ENCODE data around the gene TSPAN15. TPM values are rescaled to one million over a fixed set of nuclear protein-coding genes. Genes with fewer than 3 reads are reported as not detected.

TSPAN15 gene
- total RNA-seq, 1 donor from 2014 or later = 49.8 TPM

- peaks cover 24% of the 10 kb centered on the region for H3K4me1 Mint-ChIP-seq (ENCODE audit: low read depth, unreplicated experiment)
- no peak overlapping the region for H3K4me3 Mint-ChIP-seq (ENCODE audit: unreplicated experiment)
- no peak overlapping the region for H3K27ac Mint-ChIP-seq (ENCODE audit: unreplicated experiment)
- H3K27me3 Mint-ChIP-seq (ENCODE audit: unreplicated experiment) = no peaks in the 10 kb centered on the region
- no peak for TF ChIP-seq CTCF (IDR thresholded peaks at IDR 0.05; ENCODE audit: partially characterized antibody, unreplicated experiment)
- DNase-seq = no peak
- H3K36me3 Mint-ChIP-seq (ENCODE audit: unreplicated experiment) = peaks cover 5% of the 10 kb centered on the region
- peaks cover 12% of the 10 kb centered on the region for H3K9me3 Mint-ChIP-seq (ENCODE audit: unreplicated experiment)
Observed at GRCh38 chr10:69502589-69502988, 51.3 kb downstream of the TSPAN15 start.

DNA sequence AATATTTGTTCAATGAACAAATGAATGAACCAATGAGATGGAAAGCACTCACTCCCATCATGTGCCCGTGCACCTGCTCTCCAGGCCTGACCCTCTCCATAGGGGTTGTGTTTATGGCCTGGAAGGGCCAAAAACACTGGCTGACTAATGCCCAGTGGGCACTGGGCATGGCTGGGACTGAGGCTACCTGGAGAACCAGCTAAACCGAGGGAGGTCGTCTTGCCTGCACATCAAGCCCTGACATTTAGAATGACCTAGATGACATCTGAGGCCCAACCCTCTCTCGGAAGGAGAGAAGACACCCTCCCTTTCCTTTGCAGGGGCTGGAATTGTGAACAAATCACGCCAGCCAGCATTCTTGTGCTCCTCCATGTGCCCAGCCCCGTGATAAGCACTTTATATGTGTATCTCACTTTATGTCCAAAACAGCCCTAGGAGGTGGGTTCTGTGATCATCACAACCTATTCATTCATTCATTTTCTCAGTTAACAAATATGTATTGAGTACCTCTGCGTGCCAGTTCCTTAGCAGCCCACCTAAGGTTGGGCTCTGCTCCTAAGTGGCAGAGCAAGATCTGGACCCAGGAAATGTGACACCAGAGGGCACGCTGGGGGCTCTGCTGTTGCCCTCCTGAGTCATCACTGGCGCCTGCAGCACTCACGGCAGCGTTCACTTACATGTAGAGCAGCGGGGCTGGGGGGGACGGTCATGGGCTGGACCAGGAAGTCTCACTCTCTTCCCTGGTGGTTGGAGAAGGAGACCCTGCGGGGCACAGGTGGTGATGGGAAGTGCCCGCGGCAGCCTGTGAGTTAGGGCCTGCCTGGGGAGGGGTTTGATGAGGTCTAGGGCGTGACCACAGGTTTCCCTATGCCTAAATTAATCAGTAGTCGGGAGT, 52.0 kb downstream of the TSPAN15 start:
- no peak overlapping the region for H3K4me3 Mint-ChIP-seq (ENCODE audit: unreplicated experiment)
- peaks cover 5% of the 10 kb centered on the region for H3K36me3 Mint-ChIP-seq (ENCODE audit: unreplicated experiment)
- H3K27me3 Mint-ChIP-seq (ENCODE audit: unreplicated experiment) = no peaks in the 10 kb centered on the region
- no peak for TF ChIP-seq CTCF (IDR thresholded peaks at IDR 0.05; ENCODE audit: partially characterized antibody, unreplicated experiment)
- peaks cover 26% of the 10 kb centered on the region for H3K4me1 Mint-ChIP-seq (ENCODE audit: low read depth, unreplicated experiment)
- H3K27ac Mint-ChIP-seq (ENCODE audit: unreplicated experiment) = no peak overlapping the region
- no peak for DNase-seq
- H3K9me3 Mint-ChIP-seq (ENCODE audit: unreplicated experiment) = peaks cover 12% of the 10 kb centered on the region

DNA sequence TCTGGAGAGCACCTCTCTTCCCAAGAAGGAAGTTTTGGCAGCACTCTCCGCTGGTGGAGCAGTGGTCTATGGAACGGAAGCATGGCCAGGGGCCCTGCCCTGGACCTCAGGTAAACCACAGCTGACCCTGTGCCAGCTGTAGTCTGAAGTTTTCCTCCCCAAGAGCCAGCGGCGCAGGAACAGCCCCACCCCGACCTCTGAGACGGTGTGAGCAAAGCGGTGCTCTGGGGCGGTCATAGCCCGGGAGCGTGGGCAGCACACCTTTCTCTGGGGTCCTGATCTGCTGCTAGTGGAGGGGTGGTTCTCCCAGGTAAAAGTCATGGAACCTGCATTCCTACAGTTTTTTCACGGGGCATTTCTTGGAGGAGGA, 52.6 kb downstream of the TSPAN15 start:
- Mint-ChIP-seq H3K9me3 (ENCODE audit: unreplicated experiment) (peaks cover 12% of the 10 kb centered on the region), H3K4me3 (ENCODE audit: unreplicated experiment) (no peak overlapping the region), H3K27ac (ENCODE audit: unreplicated experiment) (no peak overlapping the region), H3K4me1 (ENCODE audit: low read depth, unreplicated experiment) (peaks cover 26% of the 10 kb centered on the region), H3K36me3 (ENCODE audit: unreplicated experiment) (peaks cover 5% of the 10 kb centered on the region), H3K27me3 (ENCODE audit: unreplicated experiment) (peaks cover 2% of the 10 kb centered on the region)
- no peak for DNase-seq
- TF ChIP-seq CTCF (IDR thresholded peaks at IDR 0.05; ENCODE audit: partially characterized antibody, unreplicated experiment) = no peak

DNA sequence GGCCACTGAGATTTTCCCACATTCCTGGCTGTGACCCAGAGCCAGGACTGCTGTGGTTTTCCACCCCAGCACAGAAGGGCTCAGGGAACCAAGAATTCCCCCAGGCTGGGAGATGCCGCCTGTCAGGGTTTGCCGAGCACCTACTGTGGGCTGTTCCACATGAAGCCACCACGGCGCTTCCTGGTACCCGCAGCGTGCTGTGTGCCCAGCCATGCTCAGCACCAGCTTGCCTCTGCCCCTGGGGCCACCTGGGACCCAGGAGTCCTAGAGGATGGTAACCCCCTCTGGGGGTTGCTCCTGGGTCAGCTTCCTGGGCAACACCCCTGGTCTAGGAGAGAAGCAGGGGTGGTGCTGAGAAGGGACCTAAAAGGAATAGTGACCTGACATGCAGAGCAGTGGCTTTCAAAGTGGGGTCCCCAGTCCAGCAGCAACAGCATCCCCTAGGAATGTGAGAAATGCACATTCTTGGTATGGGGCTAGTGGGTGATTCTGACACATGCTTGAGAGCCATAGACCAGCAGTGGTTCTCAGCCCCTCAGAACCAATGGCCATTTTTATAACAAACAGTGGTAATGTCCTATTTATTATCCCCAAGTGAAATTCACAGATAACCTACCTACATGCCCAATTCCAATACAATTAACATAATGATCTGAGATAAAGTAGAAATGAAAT, 53.4 kb downstream of the TSPAN15 start:
- Mint-ChIP-seq H3K4me1 (ENCODE audit: low read depth, unreplicated experiment) (peaks cover 22% of the 10 kb centered on the region), H3K4me3 (ENCODE audit: unreplicated experiment) (no peak overlapping the region), H3K36me3 (ENCODE audit: unreplicated experiment) (peaks cover 5% of the 10 kb centered on the region), H3K27me3 (ENCODE audit: unreplicated experiment) (peaks cover 2% of the 10 kb centered on the region), H3K9me3 (ENCODE audit: unreplicated experiment) (peaks cover 10% of the 10 kb centered on the region), H3K27ac (ENCODE audit: unreplicated experiment) (no peak overlapping the region)
- DNase-seq = no peak
- TF ChIP-seq CTCF (IDR thresholded peaks at IDR 0.05; ENCODE audit: partially characterized antibody, unreplicated experiment) = no peak
